DND-41 (cell line): ENCODE results near the gene ST8SIA4.

Experiments used
- EZH2 ChIP-seq: IDR thresholded peaks from 3 replicates; pipeline ENCODE4 v1.6.1; 2012; ENCODE audit warnings: borderline replicate concordance, low read depth, mild to moderate bottlenecking, moderate library complexity, low read length, inconsistent platforms; ENCODE audit not compliant: severe bottlenecking
- TF ChIP-seq, protein P1 (sequence below): IDR thresholded peaks from 2 replicates; pipeline ENCODE4 v1.5.1; 2012; ENCODE audit warnings: borderline replicate concordance, low read length, moderate library complexity, mild to moderate bottlenecking; ENCODE audit not compliant: poor library complexity, severe bottlenecking; ENCODE audit errors: extremely low read depth

DNA sequence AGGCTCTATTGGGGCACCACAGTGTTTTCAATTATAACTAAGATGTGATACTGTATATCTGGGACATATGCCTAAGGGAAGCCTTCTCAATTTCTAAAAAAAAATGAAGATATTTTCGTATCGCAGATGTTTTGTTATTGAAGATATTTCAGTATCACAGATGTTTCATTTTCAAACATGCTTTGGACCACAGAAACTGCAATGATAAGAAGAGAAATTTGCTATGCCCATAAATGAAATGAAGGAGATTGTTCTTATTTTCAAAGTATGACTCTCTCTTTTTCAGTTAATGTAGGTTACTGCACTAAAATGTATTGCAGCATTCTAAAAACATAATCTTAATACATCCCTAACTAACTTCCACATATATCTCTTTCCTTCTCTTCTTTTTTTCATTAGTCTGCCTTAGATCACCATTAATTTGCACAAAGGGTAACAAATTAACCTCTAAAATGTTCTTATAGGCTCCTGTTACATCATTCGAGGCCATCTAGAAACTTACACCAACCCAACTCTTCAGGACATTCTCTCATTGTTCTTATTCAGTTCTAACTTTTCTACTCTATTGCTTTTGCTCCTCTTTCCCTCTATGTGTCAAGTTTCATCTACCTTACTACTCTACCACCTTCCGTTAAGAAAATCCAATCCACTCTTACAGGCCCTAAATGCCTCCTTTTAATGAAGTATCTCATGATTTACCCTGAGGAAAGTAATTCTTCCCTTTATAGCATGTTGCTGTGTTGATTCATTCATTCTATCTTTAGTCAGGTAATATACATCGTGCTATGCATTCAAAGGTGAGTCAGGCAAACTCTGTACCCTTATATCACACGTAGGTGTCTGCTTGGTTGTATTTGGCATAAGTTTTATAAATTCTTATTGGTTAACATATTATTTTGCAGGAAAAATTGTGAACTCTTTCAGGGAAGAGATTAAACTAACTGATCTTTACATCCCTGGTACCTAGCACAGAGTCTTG is 70.5 kb downstream of the ST8SIA4 start:
- TF ChIP-seq, protein P1, sequence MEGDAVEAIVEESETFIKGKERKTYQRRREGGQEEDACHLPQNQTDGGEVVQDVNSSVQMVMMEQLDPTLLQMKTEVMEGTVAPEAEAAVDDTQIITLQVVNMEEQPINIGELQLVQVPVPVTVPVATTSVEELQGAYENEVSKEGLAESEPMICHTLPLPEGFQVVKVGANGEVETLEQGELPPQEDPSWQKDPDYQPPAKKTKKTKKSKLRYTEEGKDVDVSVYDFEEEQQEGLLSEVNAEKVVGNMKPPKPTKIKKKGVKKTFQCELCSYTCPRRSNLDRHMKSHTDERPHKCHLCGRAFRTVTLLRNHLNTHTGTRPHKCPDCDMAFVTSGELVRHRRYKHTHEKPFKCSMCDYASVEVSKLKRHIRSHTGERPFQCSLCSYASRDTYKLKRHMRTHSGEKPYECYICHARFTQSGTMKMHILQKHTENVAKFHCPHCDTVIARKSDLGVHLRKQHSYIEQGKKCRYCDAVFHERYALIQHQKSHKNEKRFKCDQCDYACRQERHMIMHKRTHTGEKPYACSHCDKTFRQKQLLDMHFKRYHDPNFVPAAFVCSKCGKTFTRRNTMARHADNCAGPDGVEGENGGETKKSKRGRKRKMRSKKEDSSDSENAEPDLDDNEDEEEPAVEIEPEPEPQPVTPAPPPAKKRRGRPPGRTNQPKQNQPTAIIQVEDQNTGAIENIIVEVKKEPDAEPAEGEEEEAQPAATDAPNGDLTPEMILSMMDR, result no peak
- TF ChIP-seq EZH2, result no peak
